SK-N-SH treated with all-trans-retinoic acid at 6 μM for 48 hours (cell line): ENCODE data around the gene GGA3.

Experiments used
- ISL1 ChIP-seq: fragments of 250-450 bp; sonication (Bioruptor Pico); IDR thresholded peaks from 2 replicates; pipeline ENCODE4 v2.1.2; 2022; ENCODE audit warnings: mild to moderate bottlenecking, moderate library complexity
- PATZ1 ChIP-seq: fragments of 250-450 bp; sonication (Bioruptor Pico); IDR thresholded peaks from 2 replicates; pipeline ENCODE4 v1.8.0; 2020; ENCODE audit warnings: mild to moderate bottlenecking, moderate library complexity, borderline replicate concordance
- PPARA ChIP-seq: fragments of 250-450 bp; sonication (Bioruptor Pico); IDR thresholded peaks from 2 replicates; pipeline ENCODE4 v1.5.0; 2020; ENCODE audit warnings: mild to moderate bottlenecking, borderline replicate concordance
- TCF4 ChIP-seq: fragments of 250-450 bp; sonication (Bioruptor Pico); IDR thresholded peaks from 2 replicates; pipeline ENCODE4 v1.8.0; 2021; ENCODE audit warnings: mild to moderate bottlenecking, moderate library complexity, borderline replicate concordance
- ZC3H10 ChIP-seq: fragments of 250-450 bp; sonication (Bioruptor Pico); IDR thresholded peaks from 2 replicates; pipeline ENCODE4 v1.5.1; 2021; ENCODE audit warnings: mild to moderate bottlenecking, moderate library complexity

- TF ChIP-seq PATZ1 (CRISPR knock-in tag) (no peak), ISL1 (no peak), PPARA (CRISPR knock-in tag) (no peak), ZC3H10 (CRISPR knock-in tag) (no peak), TCF4 (CRISPR knock-in tag) (no peak)
These were observed 28.6 kb downstream of the GGA3 start for GRCh38 chr17:75232786-75233185.
